GM23338 (cell line): ENCODE measurements around the gene HAUS8. TPM values are rescaled to one million over a fixed set of nuclear protein-coding genes. Genes with fewer than 3 reads are reported as not detected.

Experiments used
- ATAC-seq: fragments of 200-7000 bp; cut with Tn5 transposase; 3 replicates; pipeline ENCODE4 v1.9.1; 2020
- DNase-seq: peaks from one replicate; pipeline ENCODE4 v3.0.0-alpha.2; 2015; ENCODE audit warnings: low spot score
- H2AFZ ChIP-seq: fragments of 200-600 bp; sonication (generic); 2 replicates; pipeline ENCODE4 v1.8.0; 2016; ENCODE audit warnings: antibody characterized with exemption, mild to moderate bottlenecking, moderate library complexity
- H3F3A ChIP-seq: fragments of 200-600 bp; sonication (generic); replicated peaks from 2 replicates; pipeline ENCODE4 v1.8.0; 2017; ENCODE audit warnings: antibody characterized with exemption, mixed run types, low read depth
- H3K27ac ChIP-seq: fragments of 200-600 bp; sonication (generic); 2 replicates; pipeline ENCODE4 v1.6.1; 2016; ENCODE audit warnings: low read depth
- H3K27me3 ChIP-seq: fragments of 200-600 bp; sonication (generic); 2 replicates; pipeline ENCODE4 v1.8.0; 2016; ENCODE audit warnings: mild to moderate bottlenecking, mixed run types, moderate library complexity; ENCODE audit not compliant: insufficient read depth
- H3K36me3 ChIP-seq: fragments of 200-600 bp; sonication (generic); 2 replicates; pipeline ENCODE4 v1.8.0; 2016; ENCODE audit warnings: mild to moderate bottlenecking; ENCODE audit not compliant: insufficient read depth
- H3K4me1 ChIP-seq: fragments of 200-600 bp; sonication (generic); 2 replicates; pipeline ENCODE4 v1.8.0; 2016; ENCODE audit warnings: mild to moderate bottlenecking, moderate library complexity; ENCODE audit not compliant: insufficient read depth
- H3K4me2 ChIP-seq: fragments of 200-600 bp; sonication (generic); 2 replicates; pipeline ENCODE4 v1.7.1; 2017; ENCODE audit warnings: mixed run types
- H3K4me3 ChIP-seq: fragments of 200-600 bp; sonication (generic); 2 replicates; pipeline ENCODE4 v1.6.1; 2016; ENCODE audit warnings: mixed run types
- H3K79me2 ChIP-seq: fragments of 200-600 bp; sonication (generic); replicated peaks from 2 replicates; pipeline ENCODE4 v1.8.0; 2017; ENCODE audit warnings: mild to moderate bottlenecking; ENCODE audit not compliant: insufficient read depth
- H3K9me2 ChIP-seq: fragments of 200-600 bp; sonication (generic); 2 replicates; pipeline ENCODE4 v1.8.0; 2017; ENCODE audit not compliant: insufficient read depth
- H4K20me1 ChIP-seq: fragments of 200-600 bp; sonication (generic); replicated peaks from 2 replicates; pipeline ENCODE4 v1.8.0; 2017; ENCODE audit warnings: mild to moderate bottlenecking; ENCODE audit not compliant: insufficient read depth
- H3K27ac Mint-ChIP-seq: 2 replicates; pipeline ENCODE4 v1.8.0; 2020; ENCODE audit warnings: inconsistent platforms, mild to moderate bottlenecking, moderate library complexity, mixed read lengths
- H3K27me3 Mint-ChIP-seq: 3 replicates; pipeline ENCODE4 v1.8.0; 2022; ENCODE audit warnings: low read depth, mild to moderate bottlenecking, moderate library complexity, mixed read lengths, inconsistent platforms; ENCODE audit not compliant: insufficient read depth, poor library complexity
- H3K36me3 Mint-ChIP-seq: 3 replicates; pipeline ENCODE4 v1.8.0; 2021; ENCODE audit warnings: low read depth, mild to moderate bottlenecking, inconsistent platforms, moderate library complexity, mixed read lengths
- H3K4me1 Mint-ChIP-seq: 3 replicates; pipeline ENCODE4 v1.8.0; 2020; ENCODE audit warnings: mild to moderate bottlenecking, inconsistent platforms, mixed read lengths
- H3K4me3 Mint-ChIP-seq: 3 replicates; pipeline ENCODE4 v1.8.0; 2021; ENCODE audit warnings: moderate library complexity, mild to moderate bottlenecking, inconsistent platforms, mixed read lengths
- H3K9me3 Mint-ChIP-seq: 3 replicates; pipeline ENCODE4 v1.8.0; 2020; ENCODE audit warnings: moderate library complexity, mild to moderate bottlenecking, inconsistent platforms, mixed read lengths
- CREB1 ChIP-seq: fragments of 250-450 bp; sonication (Bioruptor Pico); IDR thresholded peaks from 2 replicates; pipeline ENCODE4 v1.5.0; 2020; ENCODE audit warnings: low read depth, mild to moderate bottlenecking, moderate library complexity
- CTCF ChIP-seq, 2 experiments: fragments of 200-600 bp in 1 of 2; sonication (generic) in 1 of 2; conservative IDR thresholded peaks; 2 replicates each; pipeline versions ENCODE4 v1.5.1 to v1.6.1; 2016 to 2017; ENCODE audit warnings: antibody characterized with exemption in 2 of 2, low read depth in 2 of 2, mild to moderate bottlenecking in 2 of 2, moderate library complexity in 1 of 2
- EZH2 ChIP-seq: fragments of 200-600 bp; sonication (generic); IDR thresholded peaks from one replicate; pipeline ENCODE4 v1.8.0; 2017; ENCODE audit warnings: antibody characterized with exemption, mild to moderate bottlenecking, low read depth; ENCODE audit not compliant: unreplicated experiment
- EZH2phosphoT487 ChIP-seq: fragments of 200-600 bp; sonication (generic); IDR thresholded peaks from one replicate; pipeline ENCODE4 v1.8.1; 2018; ENCODE audit warnings: antibody characterized with exemption; ENCODE audit not compliant: unreplicated experiment
- JUNB ChIP-seq: IDR thresholded peaks from one replicate; pipeline ENCODE4 v1.6.1; 2016; ENCODE audit warnings: antibody characterized with exemption; ENCODE audit not compliant: unreplicated experiment
- NANOG ChIP-seq: IDR thresholded peaks from 2 replicates; pipeline ENCODE4 v1.6.1; 2016; ENCODE audit warnings: antibody characterized with exemption, borderline replicate concordance
- POLR2AphosphoS5 ChIP-seq: IDR thresholded peaks from 2 replicates; pipeline ENCODE4 v1.6.1; 2016; ENCODE audit warnings: antibody characterized with exemption, low read depth
- STAT1 ChIP-seq: IDR thresholded peaks from one replicate; pipeline ENCODE4 v1.6.1; 2016; ENCODE audit warnings: antibody characterized with exemption; ENCODE audit not compliant: unreplicated experiment
- ZNF114 ChIP-seq: fragments of 250-450 bp; sonication (Bioruptor Pico); IDR thresholded peaks from 2 replicates; pipeline ENCODE4 v1.5.0; 2020; ENCODE audit warnings: mild to moderate bottlenecking, moderate library complexity
- ZNF331 ChIP-seq: fragments of 250-450 bp; sonication (Bioruptor Pico); IDR thresholded peaks from 2 replicates; pipeline ENCODE4 v1.5.0; 2020; ENCODE audit warnings: low read depth, mild to moderate bottlenecking, moderate library complexity
- polyA plus RNA-seq: library from polyadenylated mRNA; unstranded; fragments of >200 nt; fragmentation: Nextera tagmentation; extraction: Ambion mirVana; gene quantifications from 2 replicates; pipeline ENCODE4 v1.2.1, GENCODE V29; 2016
- total RNA-seq: library from RNA; depleted of rRNA; stranded (reverse); fragments of >200 nt; shearing (Covaris generic); gene quantifications from 2 replicates; pipeline ENCODE4 v1.2.3, GENCODE V29; 2014
- TF ChIP-seq, protein P1 (sequence below): fragments of 250-450 bp; sonication (Bioruptor Pico); IDR thresholded peaks from 2 replicates; pipeline ENCODE4 v1.5.0; 2020; ENCODE audit warnings: mild to moderate bottlenecking, moderate library complexity
- TF ChIP-seq, protein P2 (sequence below): IDR thresholded peaks from one replicate; pipeline ENCODE4 v1.6.1; 2018; ENCODE audit warnings: antibody characterized with exemption; ENCODE audit not compliant: unreplicated experiment

HAUS8 gene
- total and polyA plus RNA-seq, 2 experiments from 2014 or later: 11.1 to 33.3 TPM

DNA sequence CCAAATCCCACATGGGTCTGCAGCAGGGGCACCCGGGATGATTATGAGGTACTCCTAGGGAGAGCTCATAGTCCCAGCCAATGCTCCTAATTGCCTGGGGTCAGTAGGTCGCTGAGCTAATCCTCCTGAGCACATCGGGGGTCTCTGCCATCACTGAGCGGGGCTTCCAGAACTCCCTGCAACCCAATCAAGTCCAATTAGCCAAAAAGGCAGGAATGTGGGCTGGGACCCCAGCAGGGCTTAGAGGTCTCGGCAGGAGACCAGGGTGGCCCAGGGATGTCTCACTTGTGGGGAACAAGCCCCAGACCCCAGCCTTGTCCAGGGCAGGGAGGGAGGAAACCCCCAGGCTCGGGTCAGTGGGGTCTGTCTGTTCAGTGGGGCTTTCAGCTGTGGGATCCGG, 31.5 kb downstream of the HAUS8 start (continued):
- TF ChIP-seq CTCF (conservative IDR thresholded peaks at IDR 0.05; ENCODE audit: low read depth in 2 of 2) (no peak), JUNB (no peak), ZNF114 (CRISPR knock-in tag) (no peak), CREB1 (CRISPR knock-in tag) (no peak)

- H3K9me2 ChIP-seq: no peaks in the 10 kb centered on the region
- H3K4me1 ChIP-seq: no peaks in the 10 kb centered on the region
- Mint-ChIP-seq H3K36me3 (no peaks in the 10 kb centered on the region), H3K27me3 (peaks cover 10% of the 10 kb centered on the region), H3K9me3 (peaks cover 3% of the 10 kb centered on the region; the same call in 1 of the 3 replicates), H3K27ac (no peak overlapping the region), H3K4me1 (peaks cover 4% of the 10 kb centered on the region; the same call in 2 of the 3 replicates), H3K4me3 (no peak overlapping the region)
- no peaks in the 10 kb centered on the region for H3K27me3 ChIP-seq
- H3K27ac ChIP-seq: 0 out of 2 replicates have a peak overlapping the region, but pooled peaks have one; percentile 39
- no peaks in the 10 kb centered on the region for H3F3A ChIP-seq
- H4K20me1 ChIP-seq: no peaks in the 10 kb centered on the region; the same call in 1 of the 2 replicates
- ATAC-seq (no peak), DNase-seq (no peak)
- H2AFZ ChIP-seq: no peak overlapping the region
- H3K4me3 ChIP-seq: no peak overlapping the region
- H3K79me2 ChIP-seq: no peaks in the 10 kb centered on the region
- H3K36me3 ChIP-seq: no peaks in the 10 kb centered on the region
- H3K4me2 ChIP-seq: no peak overlapping the region
- TF ChIP-seq ZNF331 (CRISPR knock-in tag) (no peak), ZNF114 (CRISPR knock-in tag) (no peak), JUNB (no peak), EZH2 (no peak), STAT1 (no peak), EZH2phosphoT487 (no peak), NANOG (no peak), CREB1 (CRISPR knock-in tag) (no peak), POLR2AphosphoS5 (no peak)
- TF ChIP-seq, protein P1, sequence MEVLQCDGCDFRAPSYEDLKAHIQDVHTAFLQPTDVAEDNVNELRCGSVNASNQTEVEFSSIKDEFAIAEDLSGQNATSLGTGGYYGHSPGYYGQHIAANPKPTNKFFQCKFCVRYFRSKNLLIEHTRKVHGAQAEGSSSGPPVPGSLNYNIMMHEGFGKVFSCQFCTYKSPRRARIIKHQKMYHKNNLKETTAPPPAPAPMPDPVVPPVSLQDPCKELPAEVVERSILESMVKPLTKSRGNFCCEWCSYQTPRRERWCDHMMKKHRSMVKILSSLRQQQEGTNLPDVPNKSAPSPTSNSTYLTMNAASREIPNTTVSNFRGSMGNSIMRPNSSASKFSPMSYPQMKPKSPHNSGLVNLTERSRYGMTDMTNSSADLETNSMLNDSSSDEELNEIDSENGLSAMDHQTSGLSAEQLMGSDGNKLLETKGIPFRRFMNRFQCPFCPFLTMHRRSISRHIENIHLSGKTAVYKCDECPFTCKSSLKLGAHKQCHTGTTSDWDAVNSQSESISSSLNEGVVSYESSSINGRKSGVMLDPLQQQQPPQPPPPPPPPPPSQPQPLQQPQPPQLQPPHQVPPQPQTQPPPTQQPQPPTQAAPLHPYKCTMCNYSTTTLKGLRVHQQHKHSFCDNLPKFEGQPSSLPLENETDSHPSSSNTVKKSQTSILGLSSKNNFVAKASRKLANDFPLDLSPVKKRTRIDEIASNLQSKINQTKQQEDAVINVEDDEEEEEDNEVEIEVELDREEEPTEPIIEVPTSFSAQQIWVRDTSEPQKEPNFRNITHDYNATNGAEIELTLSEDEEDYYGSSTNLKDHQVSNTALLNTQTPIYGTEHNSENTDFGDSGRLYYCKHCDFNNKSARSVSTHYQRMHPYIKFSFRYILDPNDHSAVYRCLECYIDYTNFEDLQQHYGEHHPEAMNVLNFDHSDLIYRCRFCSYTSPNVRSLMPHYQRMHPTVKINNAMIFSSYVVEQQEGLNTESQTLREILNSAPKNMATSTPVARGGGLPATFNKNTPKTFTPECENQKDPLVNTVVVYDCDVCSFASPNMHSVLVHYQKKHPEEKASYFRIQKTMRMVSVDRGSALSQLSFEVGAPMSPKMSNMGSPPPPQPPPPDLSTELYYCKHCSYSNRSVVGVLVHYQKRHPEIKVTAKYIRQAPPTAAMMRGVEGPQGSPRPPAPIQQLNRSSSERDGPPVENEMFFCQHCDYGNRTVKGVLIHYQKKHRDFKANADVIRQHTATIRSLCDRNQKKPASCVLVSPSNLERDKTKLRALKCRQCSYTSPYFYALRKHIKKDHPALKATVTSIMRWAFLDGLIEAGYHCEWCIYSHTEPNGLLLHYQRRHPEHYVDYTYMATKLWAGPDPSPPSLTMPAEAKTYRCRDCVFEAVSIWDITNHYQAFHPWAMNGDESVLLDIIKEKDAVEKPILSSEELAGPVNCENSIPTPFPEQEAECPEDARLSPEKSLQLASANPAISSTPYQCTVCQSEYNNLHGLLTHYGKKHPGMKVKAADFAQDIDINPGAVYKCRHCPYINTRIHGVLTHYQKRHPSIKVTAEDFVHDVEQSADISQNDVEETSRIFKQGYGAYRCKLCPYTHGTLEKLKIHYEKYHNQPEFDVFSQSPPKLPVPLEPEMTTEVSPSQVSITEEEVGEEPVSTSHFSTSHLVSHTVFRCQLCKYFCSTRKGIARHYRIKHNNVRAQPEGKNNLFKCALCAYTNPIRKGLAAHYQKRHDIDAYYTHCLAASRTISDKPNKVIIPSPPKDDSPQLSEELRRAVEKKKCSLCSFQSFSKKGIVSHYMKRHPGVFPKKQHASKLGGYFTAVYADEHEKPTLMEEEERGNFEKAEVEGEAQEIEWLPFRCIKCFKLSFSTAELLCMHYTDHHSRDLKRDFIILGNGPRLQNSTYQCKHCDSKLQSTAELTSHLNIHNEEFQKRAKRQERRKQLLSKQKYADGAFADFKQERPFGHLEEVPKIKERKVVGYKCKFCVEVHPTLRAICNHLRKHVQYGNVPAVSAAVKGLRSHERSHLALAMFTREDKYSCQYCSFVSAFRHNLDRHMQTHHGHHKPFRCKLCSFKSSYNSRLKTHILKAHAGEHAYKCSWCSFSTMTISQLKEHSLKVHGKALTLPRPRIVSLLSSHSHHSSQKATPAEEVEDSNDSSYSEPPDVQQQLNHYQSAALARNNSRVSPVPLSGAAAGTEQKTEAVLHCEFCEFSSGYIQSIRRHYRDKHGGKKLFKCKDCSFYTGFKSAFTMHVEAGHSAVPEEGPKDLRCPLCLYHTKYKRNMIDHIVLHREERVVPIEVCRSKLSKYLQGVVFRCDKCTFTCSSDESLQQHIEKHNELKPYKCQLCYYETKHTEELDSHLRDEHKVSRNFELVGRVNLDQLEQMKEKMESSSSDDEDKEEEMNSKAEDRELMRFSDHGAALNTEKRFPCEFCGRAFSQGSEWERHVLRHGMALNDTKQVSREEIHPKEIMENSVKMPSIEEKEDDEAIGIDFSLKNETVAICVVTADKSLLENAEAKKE (CRISPR knock-in tag): no peak
- TF ChIP-seq, protein P2, sequence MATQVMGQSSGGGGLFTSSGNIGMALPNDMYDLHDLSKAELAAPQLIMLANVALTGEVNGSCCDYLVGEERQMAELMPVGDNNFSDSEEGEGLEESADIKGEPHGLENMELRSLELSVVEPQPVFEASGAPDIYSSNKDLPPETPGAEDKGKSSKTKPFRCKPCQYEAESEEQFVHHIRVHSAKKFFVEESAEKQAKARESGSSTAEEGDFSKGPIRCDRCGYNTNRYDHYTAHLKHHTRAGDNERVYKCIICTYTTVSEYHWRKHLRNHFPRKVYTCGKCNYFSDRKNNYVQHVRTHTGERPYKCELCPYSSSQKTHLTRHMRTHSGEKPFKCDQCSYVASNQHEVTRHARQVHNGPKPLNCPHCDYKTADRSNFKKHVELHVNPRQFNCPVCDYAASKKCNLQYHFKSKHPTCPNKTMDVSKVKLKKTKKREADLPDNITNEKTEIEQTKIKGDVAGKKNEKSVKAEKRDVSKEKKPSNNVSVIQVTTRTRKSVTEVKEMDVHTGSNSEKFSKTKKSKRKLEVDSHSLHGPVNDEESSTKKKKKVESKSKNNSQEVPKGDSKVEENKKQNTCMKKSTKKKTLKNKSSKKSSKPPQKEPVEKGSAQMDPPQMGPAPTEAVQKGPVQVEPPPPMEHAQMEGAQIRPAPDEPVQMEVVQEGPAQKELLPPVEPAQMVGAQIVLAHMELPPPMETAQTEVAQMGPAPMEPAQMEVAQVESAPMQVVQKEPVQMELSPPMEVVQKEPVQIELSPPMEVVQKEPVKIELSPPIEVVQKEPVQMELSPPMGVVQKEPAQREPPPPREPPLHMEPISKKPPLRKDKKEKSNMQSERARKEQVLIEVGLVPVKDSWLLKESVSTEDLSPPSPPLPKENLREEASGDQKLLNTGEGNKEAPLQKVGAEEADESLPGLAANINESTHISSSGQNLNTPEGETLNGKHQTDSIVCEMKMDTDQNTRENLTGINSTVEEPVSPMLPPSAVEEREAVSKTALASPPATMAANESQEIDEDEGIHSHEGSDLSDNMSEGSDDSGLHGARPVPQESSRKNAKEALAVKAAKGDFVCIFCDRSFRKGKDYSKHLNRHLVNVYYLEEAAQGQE: no peak
These were observed 33.3 kb downstream of the HAUS8 start for GRCh38 chr19:17041976-17042375.
